GM18858 (cell line): Measurements from ENCODE around the gene BAX.

Experiments used
- ATAC-seq: cut with Tn5 transposase; IDR thresholded peaks from one replicate; pipeline ENCODE4 v1.9.1; 2021; ENCODE audit not compliant: unreplicated experiment

Gene BAX

DNA sequence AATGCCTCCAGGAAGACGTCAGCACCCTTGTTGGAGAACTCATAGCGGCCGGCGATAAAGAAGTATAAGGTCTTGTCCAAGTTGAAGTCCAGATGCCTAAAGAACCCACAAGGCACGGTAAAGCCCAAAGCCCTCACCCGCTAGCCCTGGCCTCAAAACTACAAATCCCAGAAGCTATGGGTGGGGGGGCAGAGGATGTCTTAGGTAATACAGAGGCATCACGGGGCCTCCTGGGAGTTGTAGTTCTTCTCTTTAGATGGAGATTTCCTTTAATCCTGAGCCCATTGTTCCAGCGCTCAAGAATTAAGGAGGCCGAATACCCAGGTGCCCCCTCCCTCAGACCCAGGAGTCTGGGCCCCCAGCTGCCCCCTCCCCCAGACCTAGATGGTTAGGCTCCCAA is 27.6 kb downstream of the BAX start:
- ATAC-seq: no peak

DNA sequence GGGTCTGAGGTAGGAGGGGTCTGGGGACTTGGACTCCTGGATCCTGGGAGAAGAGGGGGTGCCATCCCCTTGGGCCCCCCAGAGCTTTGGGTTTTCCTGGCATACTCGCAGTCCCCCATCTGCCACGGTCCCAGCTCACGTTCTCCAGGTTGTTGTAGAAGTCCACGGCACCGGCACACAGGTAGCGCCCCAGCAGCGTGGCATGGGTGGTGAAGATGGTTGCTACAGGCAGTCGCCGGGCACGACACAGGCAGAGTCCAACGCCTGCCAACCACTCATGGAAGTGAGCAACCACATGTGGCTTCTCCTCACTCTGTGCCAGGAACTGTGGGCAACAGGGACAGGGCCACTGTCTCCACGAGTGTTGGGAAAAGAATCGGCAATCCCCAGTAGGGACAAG is 31.0 kb downstream of the BAX start:
- no peak for ATAC-seq

DNA sequence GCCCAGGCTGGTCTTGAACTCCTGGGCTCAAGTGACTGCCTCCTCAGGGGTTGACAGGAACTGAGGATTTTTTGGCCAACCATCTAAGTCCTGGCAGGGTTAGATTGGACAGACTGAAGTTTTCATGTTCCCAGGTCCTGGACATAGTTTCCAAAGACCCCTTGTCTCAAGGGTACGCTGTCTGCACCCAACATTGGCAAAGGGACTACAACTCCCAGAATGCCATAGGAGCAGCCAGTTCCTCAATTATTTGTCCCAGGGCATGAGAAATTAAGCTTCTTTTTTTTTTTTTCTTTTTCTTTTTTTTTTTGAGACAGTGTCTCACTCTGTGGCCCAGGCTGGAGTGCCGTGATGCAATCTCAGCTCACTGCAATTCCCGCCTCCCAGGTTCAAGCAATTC is 31.5 kb downstream of the BAX start:
- no peak for ATAC-seq

DNA sequence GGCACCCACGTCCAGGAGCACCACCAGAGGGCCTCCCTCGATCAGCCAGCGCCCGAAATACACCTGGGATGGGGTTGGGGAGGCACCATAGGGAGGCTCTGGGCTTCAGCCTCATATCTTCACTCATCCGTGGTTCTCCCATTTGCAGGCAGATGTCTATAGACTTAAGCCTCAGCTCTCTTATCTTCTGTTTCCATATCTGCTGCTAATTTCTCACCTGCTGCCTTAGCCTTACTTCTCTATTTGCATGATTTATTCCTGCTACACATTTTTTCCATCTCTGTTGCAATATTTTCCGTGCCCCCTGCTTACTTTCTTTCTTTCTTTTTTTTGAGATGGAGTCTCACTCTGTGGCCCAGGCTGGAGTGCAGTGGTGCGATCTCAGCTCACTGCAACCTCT is 32.6 kb downstream of the BAX start:
- no peak for ATAC-seq

DNA sequence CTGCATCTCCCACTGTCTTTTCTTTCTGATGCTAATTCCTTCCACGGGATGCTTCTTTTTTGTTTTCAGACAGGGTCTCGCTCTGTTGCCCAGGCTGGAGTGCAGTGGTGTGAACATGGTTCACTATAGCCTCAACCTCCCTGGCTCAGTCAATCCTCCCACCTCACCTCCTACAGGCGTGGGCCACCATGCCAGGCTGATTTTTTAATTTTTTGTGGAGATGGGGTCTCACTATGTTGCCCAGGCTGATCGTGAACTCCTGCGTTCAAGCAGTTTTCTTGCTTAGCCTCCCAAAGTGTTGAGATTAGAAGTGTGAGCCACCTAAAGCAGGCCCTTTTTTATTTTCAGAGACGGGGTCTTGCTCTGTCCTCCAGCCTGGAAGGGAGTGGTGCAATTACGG is 33.6 kb downstream of the BAX start:
- ATAC-seq: no peak

DNA sequence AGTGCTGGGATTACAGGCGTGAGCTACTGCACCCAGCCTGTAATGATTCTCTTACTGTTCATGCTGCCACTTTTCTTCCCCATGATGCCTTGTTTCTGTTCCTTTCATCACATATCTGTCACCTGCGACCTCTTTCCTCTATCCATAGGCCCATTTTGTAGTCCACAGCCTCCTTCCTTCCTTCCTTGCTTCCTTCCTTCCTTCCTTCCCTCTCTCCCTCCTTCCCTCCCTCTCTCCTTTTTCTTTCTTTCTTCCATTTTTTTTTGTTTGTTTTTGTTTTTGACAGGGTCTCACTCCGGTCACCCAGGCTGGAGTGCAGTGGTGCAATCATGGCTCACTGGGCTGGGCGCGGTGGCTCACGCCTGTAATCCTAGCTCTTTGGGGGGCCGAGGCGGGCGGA is 34.2 kb downstream of the BAX start:
- no peak for ATAC-seq

DNA sequence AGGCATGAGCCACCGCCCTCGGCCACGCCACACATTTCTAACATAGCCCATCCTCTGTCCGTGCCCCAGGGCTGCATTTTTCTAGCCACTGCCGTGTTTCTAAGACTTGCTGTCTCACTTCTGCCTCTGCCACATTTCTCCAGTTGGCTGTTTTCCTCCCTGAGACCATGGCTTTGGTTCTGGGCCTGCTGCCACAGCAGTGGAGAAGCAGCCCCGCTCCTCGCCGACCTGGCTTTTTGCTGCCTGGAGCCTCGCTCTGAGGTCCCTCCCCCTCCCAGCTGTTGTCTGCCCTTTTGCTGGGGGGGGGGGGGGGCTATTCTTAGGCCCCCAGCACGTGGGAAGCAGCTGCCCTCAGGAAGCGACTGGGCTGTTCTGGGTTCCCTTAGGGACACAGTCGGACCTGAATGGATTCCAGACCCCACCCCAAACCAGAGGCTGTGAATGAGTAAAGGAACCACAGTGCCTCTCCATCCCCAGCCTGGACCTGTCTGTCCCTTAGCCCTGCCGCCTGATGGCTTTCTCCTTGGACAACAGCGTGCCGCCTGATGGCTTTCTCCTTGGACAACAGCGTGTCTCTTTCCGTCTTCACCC is 35.1 kb downstream of the BAX start:
- no peak for ATAC-seq

DNA sequence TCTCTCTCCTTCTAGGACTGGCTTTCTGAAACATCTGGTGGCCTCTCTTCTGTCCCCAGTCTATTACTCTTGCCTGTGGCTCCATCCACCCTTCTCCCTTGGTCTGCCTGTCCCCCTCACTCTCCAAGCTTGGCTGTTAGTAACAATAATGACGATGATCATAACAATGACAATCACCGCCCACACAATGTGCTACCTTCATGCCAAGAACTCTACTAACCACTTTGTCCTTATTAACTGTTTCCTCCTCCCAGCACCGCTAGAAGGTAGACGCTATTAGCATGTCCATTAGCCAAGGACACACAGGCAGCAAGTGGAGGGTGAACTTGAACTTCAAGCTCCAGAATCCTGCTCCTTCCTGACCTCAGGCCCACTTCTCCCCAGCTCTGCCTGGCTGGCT is 35.7 kb downstream of the BAX start:
- no peak for ATAC-seq

DNA sequence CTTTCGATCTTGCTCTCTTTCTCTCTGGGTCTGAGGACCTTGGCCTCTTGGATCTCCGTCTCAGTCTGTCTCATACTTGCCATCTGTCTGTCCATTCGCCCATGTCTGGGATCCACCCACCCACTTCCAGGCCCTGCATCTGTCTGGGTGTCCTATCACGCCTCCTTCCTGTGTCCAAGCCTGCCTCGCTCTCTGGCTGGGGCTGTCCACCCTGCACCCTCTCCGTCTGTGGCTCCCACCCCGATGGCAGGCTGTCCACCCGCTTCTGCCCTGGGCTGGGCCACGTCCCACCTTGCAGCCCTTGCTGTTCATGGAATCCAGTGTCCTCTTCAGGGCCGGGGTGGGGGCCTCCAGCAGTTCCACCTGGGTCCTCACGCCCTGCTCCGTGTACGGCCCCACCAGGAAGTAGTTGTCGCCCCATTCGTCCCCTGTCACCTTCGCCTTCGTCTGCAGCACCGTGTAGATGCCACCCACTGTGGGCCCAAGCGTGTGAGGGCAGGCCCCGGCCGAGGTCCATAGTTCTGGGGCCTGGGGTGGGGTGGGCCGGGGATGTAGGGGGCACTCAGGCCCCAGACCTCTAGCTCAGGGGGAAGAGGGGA is 36.4 kb downstream of the BAX start:
- ATAC-seq: no peak

DNA sequence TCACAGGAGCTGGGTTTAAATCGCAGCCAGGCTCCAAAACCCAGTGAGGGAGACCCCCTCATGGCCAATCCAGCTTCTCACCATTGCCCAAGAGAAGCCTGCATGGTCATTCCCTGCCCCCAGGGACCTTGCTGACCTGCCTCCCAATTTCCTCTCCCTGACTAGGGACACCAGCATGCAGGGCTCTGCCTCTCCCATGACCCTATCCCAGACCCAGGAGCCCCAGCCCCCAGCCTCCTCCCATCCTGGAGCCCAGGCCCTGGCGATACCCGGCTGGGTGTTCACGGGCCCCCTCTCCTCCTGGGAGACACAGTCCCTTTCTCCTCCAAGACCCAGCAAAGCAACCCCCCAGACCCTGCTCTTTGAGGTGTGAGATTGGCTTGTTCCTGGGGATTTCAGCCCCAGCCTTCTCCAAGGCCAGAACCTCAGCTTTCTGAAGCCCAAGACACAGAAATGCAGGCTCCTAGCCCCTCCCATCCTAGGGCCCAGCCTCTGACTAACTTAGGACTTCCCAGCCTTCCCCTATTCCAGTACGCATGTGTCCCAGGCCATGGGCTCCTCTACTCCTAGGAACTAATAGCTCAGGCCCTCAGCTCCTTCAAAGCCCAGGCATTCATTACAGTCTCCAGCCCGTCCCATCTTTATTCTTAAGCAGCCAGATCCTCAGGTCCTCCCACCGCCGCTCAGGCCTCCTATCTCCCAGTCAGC is 37.4 kb downstream of the BAX start:
- ATAC-seq: no peak

DNA sequence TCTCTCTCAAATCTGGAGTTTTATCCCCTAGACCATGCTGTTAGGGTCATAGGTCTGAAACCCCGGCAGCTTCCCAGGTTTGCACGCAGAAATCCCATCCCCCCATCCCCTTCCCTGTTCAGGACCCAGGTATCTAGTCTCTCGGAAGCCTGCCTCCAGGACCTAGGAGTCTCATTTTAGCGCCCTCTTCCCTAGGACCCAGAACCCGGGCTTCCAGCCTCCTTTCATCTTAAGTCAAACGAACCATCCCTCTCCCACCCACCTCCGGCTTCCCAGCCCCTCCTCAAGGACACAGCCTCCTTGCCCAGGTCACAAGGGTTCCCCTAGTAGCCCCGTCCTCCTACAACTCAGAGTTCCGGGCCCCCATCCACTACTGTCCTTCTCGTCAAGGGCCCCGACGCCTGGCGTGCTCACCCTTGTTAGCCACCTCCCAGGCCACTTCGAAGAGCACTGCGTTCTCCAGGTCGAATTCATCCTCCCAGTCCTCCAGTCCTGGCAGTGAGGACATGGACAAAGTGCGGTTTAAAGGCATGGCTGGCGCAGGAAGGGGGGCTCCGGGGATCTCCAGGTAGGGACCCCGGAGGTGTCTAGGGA is 38.0 kb downstream of the BAX start:
- ATAC-seq: no peak

DNA sequence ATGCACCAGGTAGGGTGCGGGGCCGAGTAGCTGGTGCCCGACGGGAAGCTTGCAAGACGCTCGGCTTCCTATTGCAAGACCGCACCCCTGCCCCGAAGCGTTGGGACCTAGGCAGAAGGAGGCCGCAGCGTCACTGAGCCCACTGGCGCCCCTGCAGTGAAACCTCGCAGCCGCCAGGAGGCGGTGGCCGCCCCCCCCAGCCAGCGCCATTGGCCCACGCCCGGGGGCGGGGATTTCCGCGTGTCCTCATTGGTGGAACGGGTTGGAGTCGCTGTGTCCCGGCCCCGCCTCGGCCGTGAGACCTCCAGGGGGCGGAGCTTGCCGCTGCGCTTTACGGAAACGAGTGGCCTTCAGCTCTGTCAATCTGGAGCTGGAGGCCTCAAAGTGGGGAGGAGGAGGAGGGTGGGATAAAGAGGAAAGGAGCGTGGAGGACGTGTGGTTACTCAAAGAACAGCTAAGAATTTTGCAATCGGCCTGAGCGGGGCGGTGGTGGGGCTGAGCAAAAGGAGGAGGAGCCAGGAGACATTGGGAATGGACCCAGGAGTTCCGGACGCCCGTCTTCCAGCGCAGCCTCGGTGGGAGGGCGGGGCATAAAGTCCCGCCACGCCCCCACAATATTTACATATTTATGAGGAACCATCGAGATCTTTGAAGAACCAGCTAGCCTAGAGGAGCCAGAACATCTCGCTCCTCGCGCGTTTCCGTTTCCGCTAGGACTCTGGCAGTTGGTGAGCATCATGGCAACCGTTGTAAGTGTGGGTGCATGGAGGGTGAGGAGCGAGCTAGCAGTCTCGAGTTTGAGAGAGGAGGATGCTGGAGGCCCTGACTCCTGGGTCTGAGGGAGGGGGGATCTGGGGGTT is 38.7 kb downstream of the BAX start, which contains the start of the genes GYS1 and RUVBL2:
Gene GYS1, minus strand, starts transcription at position 135 of the 860 bp plus-strand sequence. CDS start 197 bp downstream, outside the sequence.
Gene RUVBL2, plus strand, starts transcription at position 713 of the 860 bp plus-strand sequence. Its CDS starts 25 bp downstream, at position 738.
- ATAC-seq: peak; percentile 71

DNA sequence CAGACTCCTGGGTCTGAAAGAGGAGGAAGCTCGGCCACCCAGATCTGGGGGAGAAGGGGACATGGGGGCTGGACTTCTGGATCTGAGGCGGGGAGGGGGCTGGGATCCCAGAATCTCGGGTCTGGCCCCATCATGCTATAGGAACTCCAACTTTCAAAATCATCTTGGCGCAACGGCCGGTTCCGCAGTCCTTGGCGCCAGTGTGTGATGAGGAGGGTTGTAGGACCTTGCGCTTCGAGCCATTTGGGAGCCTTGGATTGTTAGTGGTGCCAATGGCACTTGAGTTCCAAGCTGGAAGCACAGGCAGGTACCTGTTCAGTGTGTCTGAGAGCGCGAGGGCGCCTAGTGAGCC is 39.3 kb downstream of the BAX start:
- no peak for ATAC-seq

DNA sequence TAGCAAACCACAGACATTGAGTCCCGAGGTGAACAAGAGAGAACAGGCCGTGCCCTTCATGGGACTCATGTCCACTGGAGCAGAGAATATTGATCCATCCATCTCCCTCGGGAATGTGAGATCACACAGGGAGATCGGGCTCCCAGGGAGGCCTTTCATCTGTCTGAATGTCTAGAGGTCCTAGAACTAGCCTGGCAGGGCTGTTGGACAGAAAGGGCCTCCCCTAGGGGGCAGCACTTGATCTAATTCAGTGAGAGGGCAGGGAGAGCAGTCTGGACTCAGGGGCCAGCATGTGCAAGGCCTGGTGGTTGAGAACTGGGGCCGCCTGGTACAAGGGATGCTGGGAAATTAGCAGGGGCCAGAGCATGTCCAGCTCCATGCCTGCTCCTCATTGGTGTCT is 43.3 kb downstream of the BAX start:
- ATAC-seq: no peak

DNA sequence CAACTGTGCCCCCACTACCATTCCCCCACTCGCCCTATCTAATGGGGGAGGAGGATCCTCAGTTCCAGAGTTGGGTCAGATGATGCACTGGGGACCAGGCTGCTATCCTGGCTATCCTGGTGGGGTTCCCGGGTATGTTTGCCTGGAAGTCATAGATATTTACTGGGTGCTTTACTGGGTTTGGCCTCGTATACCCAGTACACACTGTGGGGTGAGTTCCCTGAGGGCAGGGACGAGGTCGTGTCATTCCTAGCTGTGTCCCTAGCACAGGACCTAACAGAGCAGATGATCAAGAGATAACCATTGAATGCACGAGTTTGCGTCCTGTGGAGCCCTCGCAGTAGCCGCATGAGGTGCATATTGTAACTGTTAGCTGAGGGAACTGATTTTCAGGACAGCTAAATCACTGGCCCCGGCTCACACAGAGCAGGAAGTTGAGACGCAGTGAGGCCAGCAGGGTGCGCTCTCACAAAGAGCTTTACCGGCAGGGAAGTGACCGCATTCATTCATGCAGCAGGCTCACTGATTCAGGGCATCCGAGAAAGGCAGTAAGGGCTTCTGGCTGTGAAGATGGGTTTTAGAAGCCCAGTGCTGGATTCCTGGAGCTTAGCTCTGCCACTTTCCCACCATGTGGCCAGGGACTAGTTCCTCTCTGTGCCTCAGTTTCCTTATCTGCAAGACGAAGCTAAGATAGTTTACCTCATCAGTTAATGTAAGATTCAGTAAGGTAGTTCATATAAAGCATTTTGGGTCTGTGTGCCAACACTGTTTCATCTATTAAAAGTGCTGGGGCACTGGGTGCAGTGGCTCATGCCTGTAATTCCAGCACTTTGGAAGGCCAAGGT is 45.0 kb downstream of the BAX start:
- no peak for ATAC-seq

DNA sequence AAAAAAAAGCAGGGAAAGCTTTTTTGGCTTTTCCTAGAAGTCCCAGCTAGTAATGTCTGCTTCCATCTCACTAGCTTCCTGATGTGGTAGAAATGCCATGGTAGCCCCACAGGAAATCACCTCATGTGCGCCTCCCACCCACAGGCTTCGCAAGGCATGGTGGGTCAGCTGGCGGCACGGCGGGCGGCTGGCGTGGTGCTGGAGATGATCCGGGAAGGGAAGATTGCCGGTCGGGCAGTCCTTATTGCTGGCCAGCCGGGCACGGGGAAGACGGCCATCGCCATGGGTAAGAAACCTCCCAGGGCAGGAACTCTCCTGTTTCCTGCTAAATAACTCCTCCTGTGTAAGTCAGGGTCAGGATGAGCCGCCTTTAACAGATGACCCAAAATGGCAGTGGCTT is 49.5 kb downstream of the BAX start:
- no peak for ATAC-seq

DNA sequence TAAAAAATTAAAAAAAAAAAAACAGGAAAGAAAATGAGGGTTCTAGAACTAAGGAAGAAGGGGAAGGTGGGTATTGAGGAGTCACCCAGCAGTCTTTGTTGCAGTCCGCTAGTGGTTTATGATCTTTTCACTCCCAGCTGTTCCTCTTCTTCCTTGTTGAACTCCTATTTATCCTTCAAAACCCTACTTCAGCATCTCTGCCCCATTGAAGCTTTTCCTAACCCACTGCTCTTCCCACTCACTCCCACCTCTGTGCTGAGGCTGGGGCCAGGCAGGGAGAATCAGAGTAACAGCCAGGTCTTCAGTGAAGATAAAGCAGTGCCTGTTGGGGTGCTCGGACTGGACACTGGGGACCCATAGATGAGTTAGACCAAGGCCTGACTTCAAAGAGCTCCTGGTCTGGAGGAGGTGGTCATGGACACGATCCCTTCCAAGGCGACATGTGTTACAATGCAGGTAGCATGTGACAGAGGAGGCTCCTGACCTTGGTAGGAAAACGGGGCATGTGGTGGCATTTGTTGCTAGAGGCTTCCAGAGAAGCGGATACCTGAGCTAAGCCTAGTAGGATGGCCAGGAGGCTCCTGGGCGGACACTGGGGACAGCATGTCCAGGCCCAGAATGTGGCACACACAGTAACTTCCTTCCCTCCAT is 50.4 kb downstream of the BAX start:
- no peak for ATAC-seq

DNA sequence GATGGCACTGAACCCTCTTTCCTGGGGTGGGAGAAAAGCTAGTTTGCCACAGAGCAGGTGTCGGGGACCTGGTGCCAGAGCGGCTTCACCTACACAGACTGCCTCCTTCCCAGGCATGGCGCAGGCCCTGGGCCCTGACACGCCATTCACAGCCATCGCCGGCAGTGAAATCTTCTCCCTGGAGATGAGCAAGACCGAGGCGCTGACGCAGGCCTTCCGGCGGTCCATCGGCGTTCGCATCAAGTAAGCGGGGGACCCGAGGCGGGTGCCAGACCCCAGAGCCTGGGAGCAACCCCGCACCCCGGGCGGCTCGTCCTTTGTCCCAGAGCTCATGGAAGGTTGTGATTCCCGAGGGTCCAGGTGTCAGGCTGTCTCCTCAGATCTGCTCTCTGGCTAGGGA is 52.2 kb downstream of the BAX start:
- ATAC-seq: no peak

DNA sequence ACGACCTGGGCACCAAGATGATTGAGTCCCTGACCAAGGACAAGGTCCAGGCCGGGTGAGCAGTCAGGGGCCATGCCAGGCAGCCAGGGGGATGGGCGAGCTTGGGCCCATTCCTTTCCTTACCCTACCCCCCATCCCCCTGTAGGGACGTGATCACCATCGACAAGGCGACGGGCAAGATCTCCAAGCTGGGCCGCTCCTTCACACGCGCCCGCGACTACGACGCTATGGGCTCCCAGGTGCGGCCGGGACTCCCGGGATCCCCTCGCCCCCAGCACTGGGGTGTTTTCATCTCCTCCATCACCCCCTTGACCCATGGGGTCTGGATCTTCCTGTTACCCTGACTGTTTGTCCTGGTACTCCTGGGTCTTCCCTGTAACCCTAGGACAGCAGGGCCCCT is 55.2 kb downstream of the BAX start:
- no peak for ATAC-seq

DNA sequence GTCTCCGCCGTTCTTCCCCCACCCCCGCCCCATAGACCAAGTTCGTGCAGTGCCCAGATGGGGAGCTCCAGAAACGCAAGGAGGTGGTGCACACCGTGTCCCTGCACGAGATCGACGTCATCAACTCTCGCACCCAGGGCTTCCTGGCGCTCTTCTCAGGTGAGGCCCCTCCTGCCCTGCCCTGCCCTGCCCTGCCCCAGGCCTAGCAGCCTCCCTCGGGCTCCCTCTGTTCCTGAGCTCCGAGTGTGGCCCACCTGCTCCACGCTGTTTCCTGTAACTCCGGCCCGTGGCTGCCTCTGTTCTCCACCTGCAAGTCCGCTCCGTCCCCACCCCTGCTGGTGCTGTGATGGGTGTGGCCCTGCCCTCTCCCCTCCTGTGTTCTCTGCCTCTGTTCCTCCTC is 55.8 kb downstream of the BAX start:
- ATAC-seq: no peak
